ENCODE measurements around the gene C3orf20.

Gene C3orf20

GRCh38 chr3:14646131-14646573, 28.8 kb upstream of the C3orf20 start:
- Histone ChIP-seq H3K4me1 (ENCODE audit: low read depth, poor library complexity, severe bottlenecking) (no peaks in the 10 kb centered on the region), H2AFZ (ENCODE audit: low read depth) (no peak overlapping the region), H3K9ac (no peak overlapping the region), H3K4me2 (no peak overlapping the region), H3K27me3 (ENCODE audit: insufficient read depth, low read depth) (no peaks in the 10 kb centered on the region), H3K36me3 (ENCODE audit: insufficient read depth) (no peaks in the 10 kb centered on the region), H3K27ac (no peak overlapping the region), H3K4me3 (IDR thresholded peaks at IDR 0.05; ENCODE audit: insufficient read depth, low read depth, low read length) (no peak overlapping the region), H4K20me1 (ENCODE audit: insufficient read depth) (no peaks in the 10 kb centered on the region), H3K79me2 (ENCODE audit: insufficient read depth, low read depth) (no peaks in the 10 kb centered on the region)
- TF ChIP-seq CTCF (conservative IDR thresholded peaks at IDR 0.05; ENCODE audit: low read depth, low read length): no peak

- no peaks in the 10 kb centered on the region for H3K4me1 ChIP-seq (ENCODE audit: low read depth, poor library complexity, severe bottlenecking)
- H3K27me3 ChIP-seq (ENCODE audit: insufficient read depth, low read depth): no peaks in the 10 kb centered on the region
- H2AFZ ChIP-seq (ENCODE audit: low read depth): no peak overlapping the region
- TF ChIP-seq CTCF (conservative IDR thresholded peaks at IDR 0.05; ENCODE audit: low read depth, low read length): no peak
- no peak overlapping the region for H3K9ac ChIP-seq
- no peak overlapping the region for H3K27ac ChIP-seq
- no peak overlapping the region for H3K4me3 ChIP-seq (IDR thresholded peaks at IDR 0.05; ENCODE audit: insufficient read depth, low read depth, low read length)
- no peaks in the 10 kb centered on the region for H3K36me3 ChIP-seq (ENCODE audit: insufficient read depth)
- H3K79me2 ChIP-seq (ENCODE audit: insufficient read depth, low read depth): peaks cover under 1% of the 10 kb centered on the region; the same call in 1 of the 2 replicates
- H4K20me1 ChIP-seq (ENCODE audit: insufficient read depth): no peaks in the 10 kb centered on the region
- H3K4me2 ChIP-seq: no peak overlapping the region
These were observed 28.1 kb upstream of the C3orf20 start for GRCh38 chr3:14646589-14647413.

GRCh38 chr3:14647976-14648955, 26.7 kb upstream of the C3orf20 start:
- Histone ChIP-seq H3K4me2 (no peak overlapping the region), H3K36me3 (ENCODE audit: insufficient read depth) (no peaks in the 10 kb centered on the region), H3K4me1 (ENCODE audit: low read depth, poor library complexity, severe bottlenecking) (peaks cover 7% of the 10 kb centered on the region), H3K4me3 (IDR thresholded peaks at IDR 0.05; ENCODE audit: insufficient read depth, low read depth, low read length) (no peak overlapping the region), H3K27me3 (ENCODE audit: insufficient read depth, low read depth) (no peaks in the 10 kb centered on the region), H3K79me2 (ENCODE audit: insufficient read depth, low read depth) (peaks cover 15% of the 10 kb centered on the region), H4K20me1 (ENCODE audit: insufficient read depth) (no peaks in the 10 kb centered on the region), H2AFZ (ENCODE audit: low read depth) (no peak overlapping the region), H3K9ac (no peak overlapping the region), H3K27ac (no peak overlapping the region)
- no peak for TF ChIP-seq CTCF (conservative IDR thresholded peaks at IDR 0.05; ENCODE audit: low read depth, low read length)

GRCh38 chr3:14649466-14649865, 25.5 kb upstream of the C3orf20 start:
- no peak overlapping the region for H3K4me3 ChIP-seq (IDR thresholded peaks at IDR 0.05; ENCODE audit: insufficient read depth, low read depth, low read length)
- no peaks in the 10 kb centered on the region for H4K20me1 ChIP-seq (ENCODE audit: insufficient read depth)
- peaks cover 7% of the 10 kb centered on the region for H3K4me1 ChIP-seq (ENCODE audit: low read depth, poor library complexity, severe bottlenecking)
- H3K9ac ChIP-seq: no peak overlapping the region
- H3K27ac ChIP-seq: no peak overlapping the region
- H2AFZ ChIP-seq (ENCODE audit: low read depth): no peak overlapping the region
- H3K4me2 ChIP-seq: no peak overlapping the region
- no peak for TF ChIP-seq CTCF (conservative IDR thresholded peaks at IDR 0.05; ENCODE audit: low read depth, low read length)
- no peaks in the 10 kb centered on the region for H3K27me3 ChIP-seq (ENCODE audit: insufficient read depth, low read depth)
- peaks cover 23% of the 10 kb centered on the region for H3K79me2 ChIP-seq (ENCODE audit: insufficient read depth, low read depth)
- H3K36me3 ChIP-seq (ENCODE audit: insufficient read depth): no peaks in the 10 kb centered on the region
